ENCODE measurements around the gene ZSCAN21.

Gene ZSCAN21

GRCh38 chr7:100095289-100095688 is 45.7 kb downstream of the ZSCAN21 start:
- peak overlapping the region; percentile 81 for H3K27ac ChIP-seq
- H3K4me3 ChIP-seq: no peak overlapping the region
- peaks cover 99% of the 10 kb centered on the region for H3K36me3 ChIP-seq (ENCODE audit: insufficient read depth, low read length)
- H3K9ac ChIP-seq (ENCODE audit: insufficient read length): no peak overlapping the region
- DNase-seq (ENCODE audit: low read depth, low spot score): no peak
- TF ChIP-seq FOXP2 (optimal IDR thresholded peaks at IDR 0.05; ENCODE audit: control extremely low read depth, extremely low read length, insufficient read depth) (no peak), POLR2AphosphoS5 (IDR thresholded peaks at IDR 0.05; ENCODE audit: borderline replicate concordance, low read depth, low read length) (no peak; the same call in 1 of the 2 replicates), EZH2 (IDR thresholded peaks at IDR 0.05) (no peak)
- no peaks in the 10 kb centered on the region for H3K9me3 ChIP-seq (ENCODE audit: low read depth, low read length)

GRCh38 chr7:100095704-100096103 is 46.1 kb downstream of the ZSCAN21 start:
- Histone ChIP-seq H3K36me3 (ENCODE audit: insufficient read depth, low read length) (peaks cover 95% of the 10 kb centered on the region), H3K9ac (ENCODE audit: insufficient read length) (no peak overlapping the region), H3K4me3 (no peak overlapping the region), H3K27ac (peak overlapping the region; percentile 81; the same call in 1 of the 2 replicates), H3K9me3 (ENCODE audit: low read depth, low read length) (no peaks in the 10 kb centered on the region)
- TF ChIP-seq FOXP2 (optimal IDR thresholded peaks at IDR 0.05; ENCODE audit: control extremely low read depth, extremely low read length, insufficient read depth): no peak
- no peak for DNase-seq (ENCODE audit: low read depth, low spot score)

- Histone ChIP-seq H3K27ac (peak overlapping the region; percentile 1; the same call in 1 of the 2 replicates), H3K9me3 (ENCODE audit: low read depth, low read length) (no peaks in the 10 kb centered on the region), H3K36me3 (ENCODE audit: insufficient read depth, low read length) (peaks cover 71% of the 10 kb centered on the region), H3K9ac (ENCODE audit: insufficient read length) (peak overlapping the region; percentile 13), H3K4me3 (peak overlapping the region; percentile 99)
- no peak for DNase-seq (ENCODE audit: low read depth, low spot score)
- no peak for TF ChIP-seq FOXP2 (optimal IDR thresholded peaks at IDR 0.05; ENCODE audit: control extremely low read depth, extremely low read length, insufficient read depth)
- TF ChIP-seq EZH2 (IDR thresholded peaks at IDR 0.05): no peak
- no peak for TF ChIP-seq POLR2AphosphoS5 (IDR thresholded peaks at IDR 0.05; ENCODE audit: borderline replicate concordance, low read depth, low read length)
Observed at GRCh38 chr7:100098913-100099312, 49.3 kb downstream of the ZSCAN21 start.

DNA sequence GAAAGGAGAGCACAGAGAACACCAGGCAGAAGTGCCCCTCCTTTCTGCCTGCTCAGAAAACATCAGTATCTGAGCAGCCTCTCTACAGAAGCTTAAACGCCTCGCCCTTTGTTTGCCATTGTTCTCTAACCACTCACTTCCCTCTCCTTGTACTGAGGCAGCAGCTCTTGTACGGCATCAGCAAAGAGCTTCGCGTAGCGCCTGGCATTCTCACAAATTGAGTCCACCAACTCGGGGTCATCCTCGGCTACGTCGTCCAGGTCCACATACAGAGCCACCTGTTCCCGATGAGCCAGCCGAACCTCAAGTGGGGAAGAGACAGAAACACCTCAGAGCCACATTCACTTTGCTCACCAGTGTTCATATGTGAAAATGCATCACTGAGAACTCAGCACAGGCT is 49.9 kb downstream of the ZSCAN21 start:
- DNase-seq (ENCODE audit: low read depth, low spot score): no peak
- Histone ChIP-seq H3K9me3 (ENCODE audit: low read depth, low read length) (no peaks in the 10 kb centered on the region), H3K9ac (ENCODE audit: insufficient read length) (peak overlapping the region; percentile 100), H3K4me3 (peak overlapping the region; percentile 99), H3K36me3 (ENCODE audit: insufficient read depth, low read length) (peaks cover 68% of the 10 kb centered on the region), H3K27ac (peak overlapping the region; percentile 1; the same call in 1 of the 2 replicates)
- TF ChIP-seq EZH2 (IDR thresholded peaks at IDR 0.05) (no peak), FOXP2 (optimal IDR thresholded peaks at IDR 0.05; ENCODE audit: control extremely low read depth, extremely low read length, insufficient read depth) (no peak), POLR2AphosphoS5 (IDR thresholded peaks at IDR 0.05; ENCODE audit: borderline replicate concordance, low read depth, low read length) (no peak)

DNA sequence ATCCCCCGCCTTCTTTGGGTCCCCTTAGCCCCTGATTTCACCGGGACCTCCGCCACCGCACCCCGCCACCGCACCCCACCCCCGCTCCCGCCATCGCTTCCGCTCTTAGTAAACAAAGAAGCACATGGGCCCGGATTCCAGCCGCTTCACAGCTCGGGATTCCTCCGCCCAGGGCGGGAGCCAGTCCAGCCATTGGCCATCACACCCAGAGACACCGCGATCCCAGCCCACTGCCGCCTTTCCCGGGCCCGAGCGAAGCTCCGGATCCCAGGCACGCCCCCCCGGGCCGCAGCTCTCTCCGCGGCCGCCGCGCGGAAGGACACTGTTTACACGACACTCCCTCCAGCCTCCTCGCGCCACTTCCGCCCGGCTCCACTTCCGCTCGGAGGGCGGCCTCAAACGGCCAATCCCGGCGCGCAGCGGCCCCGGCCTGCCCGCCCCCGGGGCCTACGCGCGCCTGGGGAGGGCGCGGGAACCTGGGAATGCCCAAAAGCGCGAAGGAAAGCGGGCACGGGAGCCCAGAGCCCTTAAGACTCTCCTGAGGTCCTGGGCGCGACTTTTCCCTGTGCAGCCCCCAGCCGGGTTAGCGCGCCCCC is 50.9 kb downstream of the ZSCAN21 start:
- peak overlapping the region; percentile 98 for H3K27ac ChIP-seq
- no peak for DNase-seq (ENCODE audit: low read depth, low spot score)
- peak overlapping the region; percentile 99 for H3K4me3 ChIP-seq
- H3K36me3 ChIP-seq (ENCODE audit: insufficient read depth, low read length): peaks cover 58% of the 10 kb centered on the region
- no peak for TF ChIP-seq EZH2 (IDR thresholded peaks at IDR 0.05)
- no peak for TF ChIP-seq FOXP2 (optimal IDR thresholded peaks at IDR 0.05; ENCODE audit: control extremely low read depth, extremely low read length, insufficient read depth)
- TF ChIP-seq POLR2AphosphoS5 (IDR thresholded peaks at IDR 0.05; ENCODE audit: borderline replicate concordance, low read depth, low read length): peak; percentile 66; the same call in 1 of the 2 replicates
- no peaks in the 10 kb centered on the region for H3K9me3 ChIP-seq (ENCODE audit: low read depth, low read length)
- peak overlapping the region; percentile 100 for H3K9ac ChIP-seq (ENCODE audit: insufficient read length)

GRCh38 chr7:100101016-100101862 is 51.7 kb downstream of the ZSCAN21 start, which contains the start of the genes AP4M1 and MCM7:
Gene AP4M1, plus strand, starts transcription at chr7:100101643. Its CDS starts 72 bp downstream, at chr7:100101715.
Gene MCM7, minus strand, starts transcription at chr7:100101397. Its CDS starts 103 bp downstream, at chr7:100101294.
- Histone ChIP-seq H3K36me3 (ENCODE audit: insufficient read depth, low read length) (peaks cover 51% of the 10 kb centered on the region), H3K27ac (peak within 1 kb of the TSS; percentile 98), H3K9ac (ENCODE audit: insufficient read length) (peak within 1 kb of the TSS; percentile 100), H3K9me3 (ENCODE audit: low read depth, low read length) (no peaks in the 10 kb centered on the region), H3K4me3 (peak within 1 kb of the TSS; percentile 99)
- TF ChIP-seq POLR2AphosphoS5 (IDR thresholded peaks at IDR 0.05; ENCODE audit: borderline replicate concordance, low read depth, low read length): peak; percentile 75
- TF ChIP-seq FOXP2 (optimal IDR thresholded peaks at IDR 0.05; ENCODE audit: control extremely low read depth, extremely low read length, insufficient read depth): peak; percentile 62
- no peak for TF ChIP-seq EZH2 (IDR thresholded peaks at IDR 0.05)
- peak; percentile 77 for DNase-seq (ENCODE audit: low read depth, low spot score)

DNA sequence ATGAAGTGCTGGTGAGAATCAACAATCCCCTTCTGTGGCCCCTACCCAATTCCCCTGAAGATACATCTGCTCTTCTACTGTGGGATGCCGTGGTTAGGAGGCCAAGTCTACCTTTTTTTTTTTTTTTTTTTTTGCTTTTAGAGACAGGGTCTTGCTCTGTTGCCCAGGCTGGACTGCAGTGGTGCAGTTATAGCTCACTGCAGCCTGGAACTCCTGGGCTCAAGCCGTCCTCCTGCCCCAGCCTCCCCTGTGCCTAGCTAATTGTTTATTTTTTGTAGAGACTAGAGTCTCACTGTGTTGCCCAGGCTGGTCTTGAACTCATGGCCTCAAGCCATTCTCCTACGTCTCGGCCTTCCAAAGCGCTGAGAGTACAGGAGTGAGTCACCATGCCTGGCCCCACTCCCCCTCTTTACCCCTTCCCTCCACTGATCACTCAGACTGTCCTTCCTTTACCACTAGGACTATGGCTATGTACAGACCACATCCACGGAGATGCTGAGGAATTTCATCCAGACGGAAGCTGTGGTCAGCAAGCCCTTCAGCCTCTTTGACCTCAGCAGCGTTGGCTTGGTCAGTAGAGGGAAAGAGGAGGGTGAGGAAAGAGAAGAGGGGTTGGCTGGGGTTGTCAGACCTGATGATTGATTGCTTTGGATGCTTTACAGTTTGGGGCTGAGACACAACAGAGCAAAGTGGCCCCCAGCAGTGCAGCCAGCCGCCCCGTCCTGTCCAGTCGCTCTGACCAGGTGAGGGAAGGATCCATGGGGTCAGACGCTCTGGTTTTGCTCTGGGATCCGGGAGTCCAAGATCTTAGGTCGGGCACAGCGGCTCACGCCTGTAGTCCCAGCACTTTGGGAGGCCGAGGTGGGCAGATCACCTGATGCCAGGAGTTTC is 53.6 kb downstream of the ZSCAN21 start:
- TF ChIP-seq EZH2 (IDR thresholded peaks at IDR 0.05) (no peak), POLR2AphosphoS5 (IDR thresholded peaks at IDR 0.05; ENCODE audit: borderline replicate concordance, low read depth, low read length) (no peak), FOXP2 (optimal IDR thresholded peaks at IDR 0.05; ENCODE audit: control extremely low read depth, extremely low read length, insufficient read depth) (no peak)
- no peak for DNase-seq (ENCODE audit: low read depth, low spot score)
- no peaks in the 10 kb centered on the region for H3K9me3 ChIP-seq (ENCODE audit: low read depth, low read length)
- peak overlapping the region; percentile 91 for H3K9ac ChIP-seq (ENCODE audit: insufficient read length)
- H3K36me3 ChIP-seq (ENCODE audit: insufficient read depth, low read length): peaks cover 47% of the 10 kb centered on the region
- H3K27ac ChIP-seq: no peak overlapping the region
- H3K4me3 ChIP-seq: peak overlapping the region; percentile 99

Data from SK-N-MC (cell line).